A673 (cell line): Measurements from ENCODE around the gene AGAP1. TPM values are rescaled to one million over a fixed set of nuclear protein-coding genes. Genes with fewer than 3 reads are reported as not detected.

Experiments
- BruUV-seq: library from RNA; stranded (reverse); fragments of 400-500 nt; replicated peaks from 2 replicates; lab custom pipeline; 2021; lab: Mats Ljungman, UMichigan
- CTCF ChIA-PET: fragments of 300-600 bp; sonication (Branson Sonifier 250); formaldehyde crosslinking; loops from one replicate; lab custom pipeline; 2022; ENCODE audit warnings: antibody characterized with exemption; lab: Charles Lee
- POLR2A ChIA-PET: fragments of 300-600 bp; sonication (Branson Sonifier 250); formaldehyde crosslinking; loops from one replicate; lab custom pipeline; 2022; ENCODE audit warnings: antibody characterized with exemption; ENCODE audit not compliant: low non-redundant PET; lab: Charles Lee
- DNase-seq: peaks from one replicate; pipeline ENCODE4 v3.0.0-alpha.2; 2015; ENCODE audit warnings: low spot score
- H3K27ac ChIP-seq: fragments of 200-600 bp; sonication (generic); 2 replicates; pipeline ENCODE4 v1.5.1; 2016; ENCODE audit warnings: mixed run types, low read depth, mild to moderate bottlenecking, mixed read lengths, antibody characterized with exemption, low read length; ENCODE audit not compliant: poor library complexity, severe bottlenecking
- H3K27me3 ChIP-seq: fragments of 200-600 bp; sonication (generic); replicated peaks from 2 replicates; pipeline ENCODE4 v1.6.1; 2017; ENCODE audit warnings: mixed run types, low read depth, mild to moderate bottlenecking, mixed read lengths, antibody characterized with exemption, low read length; ENCODE audit not compliant: insufficient read depth, poor library complexity
- H3K36me3 ChIP-seq: fragments of 200-600 bp; sonication (generic); 2 replicates; pipeline ENCODE4 v1.6.1; 2016; ENCODE audit warnings: mixed run types, mild to moderate bottlenecking, mixed read lengths, antibody characterized with exemption, low read length; ENCODE audit not compliant: insufficient read depth, poor library complexity, severe bottlenecking
- H3K4me1 ChIP-seq: fragments of 200-600 bp; sonication (generic); 2 replicates; pipeline ENCODE4 v1.6.1; 2017; ENCODE audit warnings: mixed run types, mild to moderate bottlenecking, mixed read lengths, antibody characterized with exemption, low read length; ENCODE audit not compliant: insufficient read depth, poor library complexity, severe bottlenecking
- H3K4me3 ChIP-seq: fragments of 200-600 bp; sonication (generic); 2 replicates; pipeline ENCODE4 v1.5.1; 2016; ENCODE audit warnings: low read depth, mixed run types, mild to moderate bottlenecking, mixed read lengths, low read length; ENCODE audit not compliant: poor library complexity, severe bottlenecking
- H3K9me3 ChIP-seq: fragments of 200-600 bp; sonication (generic); 2 replicates; pipeline ENCODE4 v1.6.1; 2016; ENCODE audit warnings: mixed run types, low read depth, mild to moderate bottlenecking, mixed read lengths, antibody characterized with exemption, low read length; ENCODE audit not compliant: poor library complexity, severe bottlenecking
- CTCF ChIP-seq: fragments of 300-800, 200-600 bp; sonication (generic); conservative IDR thresholded peaks from 2 replicates; pipeline ENCODE4 v1.5.1; 2017; ENCODE audit warnings: low read depth, mild to moderate bottlenecking, antibody characterized with exemption, low read length, moderate library complexity, mixed read lengths
- EZH2 ChIP-seq: fragments of 200-600 bp; sonication (generic); IDR thresholded peaks from 2 replicates; pipeline ENCODE4 v1.6.1; 2017; ENCODE audit warnings: borderline replicate concordance, low read depth, mild to moderate bottlenecking, mixed read lengths, antibody characterized with exemption, low read length; ENCODE audit not compliant: poor library complexity, severe bottlenecking
- intact Hi-C: fragments of 100-400 bp; cut with micrococcal nuclease; formaldehyde crosslinking; loops from one replicate; pipeline ENCODE4 v1.10.0; 2022; ENCODE audit not compliant: unreplicated experiment
- total RNA-seq: library from RNA; stranded (reverse); gene quantifications from 2 replicates; pipeline ENCODE4 v1.2.3, GENCODE V29; 2021

The AGAP1 gene
- total RNA-seq, 1 experiment from 2014 or later: 25.3 TPM

GRCh38 chr2:236172255-236173035 lies 678.6 kb downstream of the AGAP1 start:
- TF ChIP-seq EZH2: peak; percentile 73
- TF ChIP-seq CTCF: no peak
- no peak overlapping the region for H3K27ac ChIP-seq
- CTCF ChIA-PET: interaction anchor here (1.0 kb wide), 1 partner anchor 393 kb away, joined by 6 read pairs; no protein-coding TSS in a partner anchor
- no peak for DNase-seq
- H3K4me3 ChIP-seq: no peak overlapping the region
- BruUV-seq: no TSS peak
- no peaks in the 10 kb centered on the region for H3K9me3 ChIP-seq
- peaks cover 28% of the 10 kb centered on the region for H3K4me1 ChIP-seq
- H3K36me3 ChIP-seq: no peaks in the 10 kb centered on the region
- intact Hi-C loops: no loop called here
- POLR2A ChIA-PET: no interaction called here
- peaks cover 94% of the 10 kb centered on the region for H3K27me3 ChIP-seq

- Histone ChIP-seq H3K27me3 (peaks cover 87% of the 10 kb centered on the region), H3K4me3 (no peak overlapping the region), H3K27ac (no peak overlapping the region), H3K36me3 (no peaks in the 10 kb centered on the region), H3K9me3 (no peaks in the 10 kb centered on the region), H3K4me1 (peaks cover 21% of the 10 kb centered on the region)
- no TSS peak for BruUV-seq
- no peak for DNase-seq
- intact Hi-C loops: no loop called here
- TF ChIP-seq EZH2 (peak; percentile 98), CTCF (no peak)
- POLR2A ChIA-PET: no interaction called here
- CTCF ChIA-PET: no interaction called here
These were observed 679.3 kb downstream of the AGAP1 start for GRCh38 chr2:236173036-236173728.

GRCh38 chr2:236173729-236174607 lies 680.1 kb downstream of the AGAP1 start:
- CTCF ChIA-PET: no interaction called here
- H3K27ac ChIP-seq: no peak overlapping the region
- no TSS peak for BruUV-seq
- H3K4me3 ChIP-seq: no peak overlapping the region
- DNase-seq: no peak
- TF ChIP-seq CTCF (no peak), EZH2 (no peak)
- H3K27me3 ChIP-seq: peaks cover 85% of the 10 kb centered on the region
- H3K36me3 ChIP-seq: no peaks in the 10 kb centered on the region
- intact Hi-C loops: no loop called here
- H3K4me1 ChIP-seq: peaks cover 24% of the 10 kb centered on the region
- H3K9me3 ChIP-seq: no peaks in the 10 kb centered on the region
- POLR2A ChIA-PET: no interaction called here
